CD14-positive monocyte (primary cell): Measurements from ENCODE around the gene SLC8A2. TPM values are rescaled to one million over a fixed set of nuclear protein-coding genes. Genes with fewer than 3 reads are reported as not detected.

Experiments used
- DNase-seq, 3 donors: peaks; one replicate each; pipeline ENCODE4 v3.0.0-alpha.2; 2011 to 2022
- H2AFZ ChIP-seq: 2 replicates; pipeline ENCODE4 v1.6.0; 2012; ENCODE audit warnings: mild to moderate bottlenecking, low read depth, low read length, inconsistent platforms; ENCODE audit not compliant: insufficient read depth, poor library complexity, severe bottlenecking
- H3K27ac ChIP-seq, 2 donors: 1 replicate in 1 of 2; 2 replicates in 1 of 2; pipeline ENCODE4 v1.5.1; 2012 to 2013; ENCODE audit warnings: low read length in 2 of 2, control low read depth in 1 of 2, inconsistent platforms in 1 of 2, low read depth in 1 of 2, mild to moderate bottlenecking in 1 of 2
- H3K27me3 ChIP-seq, 2 donors: one replicate each; pipeline versions ENCODE4 v1.6.0 to v1.6.1; 2011 to 2013; ENCODE audit warnings: low read length in 2 of 2; ENCODE audit not compliant: control insufficient read depth in 2 of 2, insufficient read depth in 2 of 2
- H3K36me3 ChIP-seq, 2 donors: replicated peaks in 1 of 2; 1 replicate in 1 of 2; 2 replicates in 1 of 2; pipeline versions ENCODE4 v1.5.1 to v1.6.1; 2012 to 2013; ENCODE audit warnings: low read length in 2 of 2, control low read depth in 1 of 2, inconsistent platforms in 1 of 2, mild to moderate bottlenecking in 1 of 2; ENCODE audit not compliant: insufficient read depth in 2 of 2, control insufficient read depth in 1 of 2
- H3K4me1 ChIP-seq, 2 donors: 1 replicate in 1 of 2; 2 replicates in 1 of 2; pipeline versions ENCODE4 v1.5.1 to v1.6.1; 2012 to 2013; ENCODE audit warnings: low read length in 2 of 2, control low read depth in 1 of 2, inconsistent platforms in 1 of 2, mild to moderate bottlenecking in 1 of 2, moderate library complexity in 1 of 2; ENCODE audit not compliant: insufficient read depth in 2 of 2, control insufficient read depth in 1 of 2
- H3K4me2 ChIP-seq: replicated peaks from 2 replicates; pipeline ENCODE3; 2012; ENCODE audit warnings: low read length, moderate library complexity, mild to moderate bottlenecking; ENCODE audit not compliant: poor library complexity, severe bottlenecking; ENCODE audit errors: extremely low read depth
- H3K4me3 ChIP-seq, 3 experiments: fragments of 200-600 bp in 1 of 3; sonication (generic) in 1 of 3; replicated peaks in 1 of 3; 1 replicate in 2 of 3; 2 replicates in 1 of 3; pipeline ENCODE4 v1.5.1; 2011 to 2013; ENCODE audit warnings: low read length in 3 of 3, mild to moderate bottlenecking in 3 of 3, control low read depth in 2 of 3, low read depth in 2 of 3, inconsistent platforms in 1 of 3, moderate library complexity in 1 of 3
- H3K79me2 ChIP-seq: 2 replicates; pipeline ENCODE4 v1.6.0; 2012; ENCODE audit warnings: mild to moderate bottlenecking, control low read depth, inconsistent platforms, low read length, moderate library complexity; ENCODE audit not compliant: insufficient read depth
- H3K9ac ChIP-seq: 2 replicates; pipeline ENCODE4 v1.6.0; 2017; ENCODE audit warnings: low read length, mild to moderate bottlenecking; ENCODE audit not compliant: insufficient read depth, poor library complexity, severe bottlenecking
- H3K9me3 ChIP-seq, 2 donors: replicated peaks in 1 of 2; 1 replicate in 1 of 2; 2 replicates in 1 of 2; pipeline versions ENCODE4 v1.5.1 to v1.6.1; 2012 to 2013; ENCODE audit warnings: low read length in 2 of 2, control low read depth in 1 of 2; ENCODE audit not compliant: control insufficient read depth in 1 of 2, insufficient read depth in 1 of 2
- H4K20me1 ChIP-seq: 2 replicates; pipeline ENCODE4 v1.6.0; 2012; ENCODE audit warnings: mild to moderate bottlenecking, low read length, control low read depth, moderate library complexity; ENCODE audit not compliant: insufficient read depth
- H3K27ac Mint-ChIP-seq, 7 donors: one replicate each; pipeline ENCODE4 v1.8.0; 2020; ENCODE audit warnings: mild to moderate bottlenecking in 7 of 7, mixed read lengths in 7 of 7, moderate library complexity in 6 of 7, inconsistent platforms in 2 of 7
- H3K27me3 Mint-ChIP-seq, 3 donors: one replicate each; pipeline ENCODE4 v1.8.0; 2021 to 2022; ENCODE audit warnings: low read depth in 3 of 3, mild to moderate bottlenecking in 3 of 3, mixed read lengths in 3 of 3, moderate library complexity in 3 of 3, inconsistent platforms in 1 of 3
- H3K36me3 Mint-ChIP-seq, 2 donors: one replicate each; pipeline ENCODE4 v1.8.0; 2020; ENCODE audit warnings: mixed read lengths in 2 of 2, inconsistent platforms in 1 of 2, mild to moderate bottlenecking in 1 of 2
- H3K4me1 Mint-ChIP-seq: one replicate; pipeline ENCODE4 v1.8.0; 2020; ENCODE audit warnings: mild to moderate bottlenecking, mixed read lengths
- H3K4me3 Mint-ChIP-seq, 2 donors: one replicate each; pipeline ENCODE4 v1.8.0; 2020; ENCODE audit warnings: mild to moderate bottlenecking in 2 of 2, mixed read lengths in 2 of 2, moderate library complexity in 1 of 2
- H3K9me3 Mint-ChIP-seq, 7 donors: one replicate each; pipeline ENCODE4 v1.8.0; 2020 to 2022; ENCODE audit warnings: mixed read lengths in 7 of 7, mild to moderate bottlenecking in 6 of 7, moderate library complexity in 6 of 7, inconsistent platforms in 2 of 7
- WGBS: methylation state at CpG from one replicate; pipeline ENCODE4 v1.1.5; 2013; ENCODE audit warnings: missing lambda C conversion rate; ENCODE audit not compliant: insufficient coverage; 5-methylcytosine and 5-hydroxymethylcytosine counted together
- intact Hi-C, 2 donors: fragments of 100-400 bp; cut with micrococcal nuclease; formaldehyde crosslinking; loops; one replicate each; pipeline versions ENCODE4 v1.15.0 to v1.15.1; 2023
- polyA plus RNA-seq, 3 donors: library from polyadenylated mRNA; depleted of rRNA in 1 of 3; unstranded in 2 of 3; stranded (reverse) in 1 of 3; fragments of 300-500 nt in 2 of 3; fragments of >200 nt in 1 of 3; fragmentation: Illumina TruSeq in 2 of 3; gene quantifications; 1 replicate in 2 of 3; 2 replicates in 1 of 3; pipeline ENCODE4 v1.2.3, GENCODE V29; 2012 to 2021
- TF ChIP-seq, protein P1 (sequence below): fragments of 200-600 bp; IDR thresholded peaks from one replicate; pipeline ENCODE4 v1.8.0; 2022; ENCODE audit warnings: antibody characterized with exemption, mild to moderate bottlenecking

The SLC8A2 gene
- polyA plus RNA-seq, 3 donors: not detected

- Mint-ChIP-seq H3K27me3 (peaks cover 80 to 90% (median 82%) of the 10 kb centered on the region in 3 donors), H3K9me3 (peaks cover 0 to 25% (median 10%) of the 10 kb centered on the region in 7 donors), H3K4me1 (peaks cover 15% of the 10 kb centered on the region), H3K27ac (no peak overlapping the region), H3K4me3 (peak overlapping the region in 1 of 2 donors; percentile 83), H3K36me3 (peaks cover 0 to 10% of the 10 kb centered on the region in 2 donors)
- Histone ChIP-seq H3K27me3 (peaks cover 64 to 79% of the 10 kb centered on the region in 2 donors), H3K27ac (no peak overlapping the region), H3K4me1 (peaks cover 0 to 9% of the 10 kb centered on the region in 2 donors), H3K36me3 (no peaks in the 10 kb centered on the region), H3K79me2 (no peaks in the 10 kb centered on the region), H3K4me3 (no peak overlapping the region), H3K9me3 (peaks cover 0 to 38% of the 10 kb centered on the region in 2 donors), H4K20me1 (no peaks in the 10 kb centered on the region), H3K9ac (no peak overlapping the region), H3K4me2 (no peak overlapping the region), H2AFZ (no peak overlapping the region)
- no peak for DNase-seq
- under 1% methylated on average over 8 of the region's 9 CpGs for WGBS
- intact Hi-C loops: no loop called here
- TF ChIP-seq, protein P1, sequence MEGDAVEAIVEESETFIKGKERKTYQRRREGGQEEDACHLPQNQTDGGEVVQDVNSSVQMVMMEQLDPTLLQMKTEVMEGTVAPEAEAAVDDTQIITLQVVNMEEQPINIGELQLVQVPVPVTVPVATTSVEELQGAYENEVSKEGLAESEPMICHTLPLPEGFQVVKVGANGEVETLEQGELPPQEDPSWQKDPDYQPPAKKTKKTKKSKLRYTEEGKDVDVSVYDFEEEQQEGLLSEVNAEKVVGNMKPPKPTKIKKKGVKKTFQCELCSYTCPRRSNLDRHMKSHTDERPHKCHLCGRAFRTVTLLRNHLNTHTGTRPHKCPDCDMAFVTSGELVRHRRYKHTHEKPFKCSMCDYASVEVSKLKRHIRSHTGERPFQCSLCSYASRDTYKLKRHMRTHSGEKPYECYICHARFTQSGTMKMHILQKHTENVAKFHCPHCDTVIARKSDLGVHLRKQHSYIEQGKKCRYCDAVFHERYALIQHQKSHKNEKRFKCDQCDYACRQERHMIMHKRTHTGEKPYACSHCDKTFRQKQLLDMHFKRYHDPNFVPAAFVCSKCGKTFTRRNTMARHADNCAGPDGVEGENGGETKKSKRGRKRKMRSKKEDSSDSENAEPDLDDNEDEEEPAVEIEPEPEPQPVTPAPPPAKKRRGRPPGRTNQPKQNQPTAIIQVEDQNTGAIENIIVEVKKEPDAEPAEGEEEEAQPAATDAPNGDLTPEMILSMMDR: no peak
Measured at GRCh38 chr19:47418692-47419029, 53.0 kb downstream of the SLC8A2 start.

- WGBS: 5% methylated on average over 23 of the region's 34 CpGs
- no peaks in the 10 kb centered on the region for H3K79me2 ChIP-seq
- no peak overlapping the region for H3K27ac Mint-ChIP-seq
- H3K27me3 ChIP-seq: peaks cover 58 to 73% of the 10 kb centered on the region in 2 donors
- no peak for DNase-seq
- peaks cover 0 to 10% of the 10 kb centered on the region in 2 donors for H3K36me3 Mint-ChIP-seq
- H3K4me3 ChIP-seq: no peak overlapping the region
- no peaks in the 10 kb centered on the region for H3K36me3 ChIP-seq
- no peak overlapping the region for H3K4me2 ChIP-seq
- H2AFZ ChIP-seq: no peak overlapping the region
- no peak overlapping the region for H3K9ac ChIP-seq
- TF ChIP-seq, protein P1: no peak
- H3K4me1 Mint-ChIP-seq: peaks cover 15% of the 10 kb centered on the region
- H3K27ac ChIP-seq: no peak overlapping the region
- H3K9me3 ChIP-seq: peaks cover 0 to 33% of the 10 kb centered on the region in 2 donors
- intact Hi-C loops: no loop called here
- H3K4me1 ChIP-seq: peaks cover 0 to 9% of the 10 kb centered on the region in 2 donors
- peaks cover 75 to 89% (median 79%) of the 10 kb centered on the region in 3 donors for H3K27me3 Mint-ChIP-seq
- peaks cover 0 to 25% (median 10%) of the 10 kb centered on the region in 7 donors for H3K9me3 Mint-ChIP-seq
- peak overlapping the region in 1 of 2 donors; percentile 83 for H3K4me3 Mint-ChIP-seq
- H4K20me1 ChIP-seq: no peaks in the 10 kb centered on the region
Measured at GRCh38 chr19:47417746-47418691, 53.7 kb downstream of the SLC8A2 start.
